Mesodermal cell (in vitro differentiated cells): ENCODE measurements around the gene KDM4B.

Source experiments
- H3K27ac ChIP-seq: 2 replicates; pipeline ENCODE4 v1.7.0; 2013; ENCODE audit warnings: mild to moderate bottlenecking, low read depth, low read length, moderate library complexity; ENCODE audit not compliant: severe bottlenecking
- H3K36me3 ChIP-seq: 2 replicates; pipeline ENCODE4 v1.7.1; 2013; ENCODE audit warnings: mild to moderate bottlenecking, low read length, moderate library complexity; ENCODE audit not compliant: control insufficient read depth, insufficient read depth
- H3K4me1 ChIP-seq: one replicate; pipeline ENCODE4 v1.7.1; 2013; ENCODE audit warnings: mild to moderate bottlenecking, low read length; ENCODE audit not compliant: insufficient read depth, control insufficient read depth, poor library complexity, severe bottlenecking
- H3K4me3 ChIP-seq: 2 replicates; pipeline ENCODE4 v1.7.0; 2013; ENCODE audit warnings: low read length, control low read depth, mild to moderate bottlenecking; ENCODE audit not compliant: insufficient read depth, poor library complexity, severe bottlenecking; ENCODE audit errors: extremely low read depth
- H3K9me3 ChIP-seq: 2 replicates; pipeline ENCODE4 v1.7.1; 2013; ENCODE audit warnings: mild to moderate bottlenecking, low read length, moderate library complexity; ENCODE audit not compliant: control insufficient read depth
- WGBS, 2 experiments: methylation state at CpG; one replicate each; pipeline ENCODE4 v1.1.5; 2013; ENCODE audit warnings: missing lambda C conversion rate in 2 of 2; ENCODE audit not compliant: insufficient coverage in 2 of 2; 5-methylcytosine and 5-hydroxymethylcytosine counted together

The KDM4B gene

GRCh38 chr19:5098646-5099045 is 129.7 kb downstream of the KDM4B start:
- 89 to 100% methylated on average over 1 to 3 of the region's 3 CpGs for WGBS, 2 experiments
- Histone ChIP-seq H3K9me3 (peaks cover 24% of the 10 kb centered on the region), H3K4me1 (no peaks in the 10 kb centered on the region), H3K27ac (no peak overlapping the region), H3K4me3 (no peak overlapping the region), H3K36me3 (peaks cover 43% of the 10 kb centered on the region)

- Histone ChIP-seq H3K9me3 (peaks cover 24% of the 10 kb centered on the region), H3K27ac (no peak overlapping the region), H3K4me1 (no peaks in the 10 kb centered on the region), H3K4me3 (no peak overlapping the region), H3K36me3 (peaks cover 43% of the 10 kb centered on the region)
- WGBS, 2 experiments: 98 to 100% methylated on average over 4 to 5 of the region's 5 CpGs
Observed at GRCh38 chr19:5099701-5100221, 130.8 kb downstream of the KDM4B start.

GRCh38 chr19:5101871-5102270 is 133.0 kb downstream of the KDM4B start:
- H3K9me3 ChIP-seq: peaks cover 24% of the 10 kb centered on the region
- H3K27ac ChIP-seq: no peak overlapping the region
- no peak overlapping the region for H3K4me3 ChIP-seq
- WGBS, 2 experiments: 96 to 97% methylated on average over 12 to 17 of the region's 18 CpGs
- H3K36me3 ChIP-seq: peaks cover 46% of the 10 kb centered on the region
- no peaks in the 10 kb centered on the region for H3K4me1 ChIP-seq

- WGBS, 2 experiments: 96 to 99% methylated on average over 18 to 19 of the region's 21 CpGs
- peaks cover 46% of the 10 kb centered on the region for H3K36me3 ChIP-seq
Observed at GRCh38 chr19:5102520-5102919, 133.6 kb downstream of the KDM4B start.

GRCh38 chr19:5103061-5103701 is 134.3 kb downstream of the KDM4B start:
- WGBS, 2 experiments: 89 to 92% methylated on average over 21 to 29 of the region's 29 CpGs
- H3K9me3 ChIP-seq: peaks cover 19% of the 10 kb centered on the region
- no peak overlapping the region for H3K27ac ChIP-seq

More at GRCh38 chr19:5102520-5102919, 133.6 kb downstream of the KDM4B start:
- Histone ChIP-seq H3K9me3 (peaks cover 24% of the 10 kb centered on the region), H3K4me3 (no peak overlapping the region), H3K4me1 (no peaks in the 10 kb centered on the region), H3K27ac (no peak overlapping the region)

GRCh38 chr19:5103812-5104410 is 135.0 kb downstream of the KDM4B start:
- no peak overlapping the region for H3K27ac ChIP-seq
- H3K9me3 ChIP-seq: peaks cover 15% of the 10 kb centered on the region
- no peak overlapping the region for H3K4me3 ChIP-seq
- H3K4me1 ChIP-seq: no peaks in the 10 kb centered on the region
- H3K36me3 ChIP-seq: peaks cover 39% of the 10 kb centered on the region
- WGBS, 2 experiments: 89 to 93% methylated on average over 14 of the region's 17 CpGs

More at GRCh38 chr19:5103061-5103701, 134.3 kb downstream of the KDM4B start:
- no peaks in the 10 kb centered on the region for H3K4me1 ChIP-seq
- peaks cover 39% of the 10 kb centered on the region for H3K36me3 ChIP-seq
- no peak overlapping the region for H3K4me3 ChIP-seq

- WGBS, 2 experiments: 84 to 87% methylated on average over 18 of the region's 18 CpGs
- no peak overlapping the region for H3K4me3 ChIP-seq
- H3K4me1 ChIP-seq: no peaks in the 10 kb centered on the region
- H3K27ac ChIP-seq: no peak overlapping the region
- H3K9me3 ChIP-seq: peaks cover 7% of the 10 kb centered on the region
- H3K36me3 ChIP-seq: peaks cover 31% of the 10 kb centered on the region
Observed at GRCh38 chr19:5104871-5105351, 136.0 kb downstream of the KDM4B start.

GRCh38 chr19:5106191-5106726 is 137.3 kb downstream of the KDM4B start:
- WGBS, 2 experiments: 92 to 96% methylated on average over 17 to 21 of the region's 23 CpGs
- Histone ChIP-seq H3K4me1 (no peaks in the 10 kb centered on the region), H3K4me3 (no peak overlapping the region), H3K27ac (no peak overlapping the region), H3K9me3 (no peaks in the 10 kb centered on the region), H3K36me3 (peaks cover 31% of the 10 kb centered on the region)

GRCh38 chr19:5106971-5107370 is 138.1 kb downstream of the KDM4B start:
- Histone ChIP-seq H3K36me3 (peaks cover 34% of the 10 kb centered on the region), H3K9me3 (no peaks in the 10 kb centered on the region), H3K4me3 (no peak overlapping the region), H3K27ac (no peak overlapping the region), H3K4me1 (peaks cover 2% of the 10 kb centered on the region)
- WGBS, 2 experiments: 87 to 89% methylated on average over 18 to 19 of the region's 19 CpGs

GRCh38 chr19:5107432-5108122 is 138.7 kb downstream of the KDM4B start:
- Histone ChIP-seq H3K9me3 (no peaks in the 10 kb centered on the region), H3K36me3 (peaks cover 40% of the 10 kb centered on the region), H3K4me3 (no peak overlapping the region), H3K4me1 (peaks cover 8% of the 10 kb centered on the region), H3K27ac (no peak overlapping the region)
- WGBS, 2 experiments: 84 to 85% methylated on average over 19 to 21 of the region's 21 CpGs
